PC-3 (cell line): ENCODE data around the gene PRSS36.

Source experiments
- EZH2 ChIP-seq: fragments of 300-600 bp; sonication (generic); IDR thresholded peaks from one replicate; pipeline ENCODE4 v1.6.1; 2017; ENCODE audit warnings: antibody characterized with exemption, mild to moderate bottlenecking, low read length; ENCODE audit not compliant: unreplicated experiment
- TF ChIP-seq, protein P1 (sequence below): fragments of 300-600 bp; sonication (generic); conservative IDR thresholded peaks from 2 replicates; pipeline ENCODE4 v1.5.1; 2017; ENCODE audit warnings: antibody characterized with exemption, low read depth, mild to moderate bottlenecking, low read length

DNA sequence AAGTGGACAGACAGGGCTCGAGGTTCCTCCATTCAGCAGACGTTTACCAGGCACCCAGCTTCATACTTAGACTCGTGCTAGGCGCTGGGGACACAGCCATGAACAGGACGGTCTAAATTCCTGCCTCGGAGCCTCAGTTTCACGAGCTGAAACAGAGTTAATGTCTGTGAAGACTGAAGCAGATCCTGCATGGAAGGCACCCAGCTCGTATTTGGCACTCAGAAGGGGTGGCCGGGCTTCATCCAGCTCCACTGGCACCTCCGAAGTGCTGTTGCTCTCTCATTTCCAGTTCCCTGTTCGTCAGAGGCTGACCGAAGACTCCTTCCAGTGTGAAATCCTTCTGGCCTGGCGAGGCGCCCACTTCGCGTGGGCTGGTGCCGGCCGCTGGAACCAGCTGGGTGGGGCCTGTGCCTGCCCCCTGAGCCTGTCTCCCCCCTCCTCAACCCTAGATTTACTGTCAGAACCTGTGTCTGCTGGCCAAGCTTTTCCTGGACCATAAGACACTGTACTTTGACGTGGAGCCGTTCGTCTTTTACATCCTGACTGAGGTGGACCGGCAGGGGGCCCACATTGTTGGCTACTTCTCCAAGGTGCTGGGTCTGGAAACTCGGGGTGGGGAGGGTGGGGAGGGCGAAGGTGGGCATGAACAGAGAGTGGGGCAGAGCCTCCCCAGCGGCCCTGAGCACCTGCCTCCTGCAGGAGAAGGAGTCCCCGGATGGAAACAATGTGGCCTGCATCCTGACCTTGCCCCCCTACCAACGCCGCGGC lies 20.1 kb downstream of the PRSS36 start:
- TF ChIP-seq, protein P1, sequence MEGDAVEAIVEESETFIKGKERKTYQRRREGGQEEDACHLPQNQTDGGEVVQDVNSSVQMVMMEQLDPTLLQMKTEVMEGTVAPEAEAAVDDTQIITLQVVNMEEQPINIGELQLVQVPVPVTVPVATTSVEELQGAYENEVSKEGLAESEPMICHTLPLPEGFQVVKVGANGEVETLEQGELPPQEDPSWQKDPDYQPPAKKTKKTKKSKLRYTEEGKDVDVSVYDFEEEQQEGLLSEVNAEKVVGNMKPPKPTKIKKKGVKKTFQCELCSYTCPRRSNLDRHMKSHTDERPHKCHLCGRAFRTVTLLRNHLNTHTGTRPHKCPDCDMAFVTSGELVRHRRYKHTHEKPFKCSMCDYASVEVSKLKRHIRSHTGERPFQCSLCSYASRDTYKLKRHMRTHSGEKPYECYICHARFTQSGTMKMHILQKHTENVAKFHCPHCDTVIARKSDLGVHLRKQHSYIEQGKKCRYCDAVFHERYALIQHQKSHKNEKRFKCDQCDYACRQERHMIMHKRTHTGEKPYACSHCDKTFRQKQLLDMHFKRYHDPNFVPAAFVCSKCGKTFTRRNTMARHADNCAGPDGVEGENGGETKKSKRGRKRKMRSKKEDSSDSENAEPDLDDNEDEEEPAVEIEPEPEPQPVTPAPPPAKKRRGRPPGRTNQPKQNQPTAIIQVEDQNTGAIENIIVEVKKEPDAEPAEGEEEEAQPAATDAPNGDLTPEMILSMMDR = no peak
- TF ChIP-seq EZH2 = no peak
